Right atrium auricular region (tissue), 2 donors: Measurements from ENCODE around the gene SHISAL1. TPM values are rescaled to one million over a fixed set of nuclear protein-coding genes. Genes with fewer than 3 reads are reported as not detected.
"Not testable (repeated sequence)": the region's sequence is repeated elsewhere in the genome, so short reads cannot be mapped to it uniquely, and the experiment has no call there.

Experiments
- DNase-seq: peaks from one replicate; pipeline ENCODE4 v3.0.0-alpha.2; 2019; ENCODE audit warnings: low spot score
- H3K27ac ChIP-seq, 2 donors: fragments of 200-600 bp; sonication (generic); 1 replicate in 1 of 2; 2 replicates in 1 of 2; pipeline ENCODE4 v1.5.1; 2016 to 2019
- H3K27me3 ChIP-seq, 2 donors: fragments of 200-600 bp; sonication (generic); one replicate each; pipeline versions ENCODE4 v1.5.1 to v1.6.0; 2017 to 2019
- H3K36me3 ChIP-seq: fragments of 200-600 bp; sonication (generic); one replicate; pipeline ENCODE4 v1.5.1; 2016
- H3K4me1 ChIP-seq, 2 donors: fragments of 200-600 bp; sonication (generic); one replicate each; pipeline versions ENCODE4 v1.5.1 to v1.6.0; 2017 to 2019
- H3K4me3 ChIP-seq, 2 donors: fragments of 200-600 bp; sonication (generic); 1 replicate in 1 of 2; 2 replicates in 1 of 2; pipeline ENCODE4 v1.5.1; 2017 to 2019; ENCODE audit warnings: mild to moderate bottlenecking in 1 of 2, moderate library complexity in 1 of 2
- H3K9me3 ChIP-seq, 2 donors: fragments of 200-600 bp; sonication (generic); one replicate each; pipeline ENCODE4 v1.5.1; 2019
- CTCF ChIP-seq, 2 donors: fragments of 200-600 bp; sonication (generic); IDR thresholded peaks; one replicate each; pipeline ENCODE4 v1.5.1; 2019; ENCODE audit warnings: antibody characterized with exemption in 2 of 2
- total RNA-seq, 2 donors: library from RNA; depleted of rRNA; stranded (reverse); fragments of >200 nt; gene quantifications; one replicate each; pipeline ENCODE4 v1.1.0, GENCODE V29; 2016

SHISAL1 gene
- total RNA-seq, 2 donors from 2014 or later = 0.26 to 2.0 TPM

GRCh38 chr22:44244265-44244822, 68.4 kb downstream of the SHISAL1 start:
- Histone ChIP-seq H3K36me3 (no peaks in the 10 kb centered on the region), H3K9me3 (peaks cover 0 to 3% of the 10 kb centered on the region in 2 donors), H3K27me3 (no peaks in the 10 kb centered on the region), H3K4me3 (no peak overlapping the region), H3K4me1 (no peaks in the 10 kb centered on the region), H3K27ac (no peak overlapping the region)
- no peak for TF ChIP-seq CTCF (IDR thresholded peaks at IDR 0.05)
- DNase-seq = peak; percentile 18

GRCh38 chr22:44243761-44244160, 69.0 kb downstream of the SHISAL1 start:
- no peak for TF ChIP-seq CTCF (IDR thresholded peaks at IDR 0.05)
- Histone ChIP-seq H3K27me3 (no peaks in the 10 kb centered on the region), H3K4me1 (no peaks in the 10 kb centered on the region), H3K36me3 (no peaks in the 10 kb centered on the region), H3K9me3 (no peaks in the 10 kb centered on the region), H3K27ac (no peak overlapping the region), H3K4me3 (no peak overlapping the region)
- peak; percentile 28 for DNase-seq

- Histone ChIP-seq H3K4me3 (no peak overlapping the region), H3K27ac (no peak overlapping the region), H3K4me1 (no peaks in the 10 kb centered on the region), H3K27me3 (no peaks in the 10 kb centered on the region), H3K36me3 (no peaks in the 10 kb centered on the region), H3K9me3 (no peaks in the 10 kb centered on the region)
- DNase-seq = peak; percentile 32
- TF ChIP-seq CTCF (IDR thresholded peaks at IDR 0.05) = no peak
These were observed 69.6 kb downstream of the SHISAL1 start for GRCh38 chr22:44242946-44243724.

GRCh38 chr22:44241121-44241520, 71.6 kb downstream of the SHISAL1 start:
- H3K4me1 ChIP-seq, H3K27me3 ChIP-seq, DNase-seq, H3K4me3 ChIP-seq, H3K9me3 ChIP-seq, H3K27ac ChIP-seq, H3K36me3 ChIP-seq: not testable (repeated sequence)

- TF ChIP-seq CTCF (IDR thresholded peaks at IDR 0.05) = no peak
- H3K36me3 ChIP-seq = no peaks in the 10 kb centered on the region
- no peaks in the 10 kb centered on the region for H3K9me3 ChIP-seq
- no peak for DNase-seq
- no peaks in the 10 kb centered on the region for H3K4me1 ChIP-seq
- no peak overlapping the region for H3K27ac ChIP-seq
- H3K27me3 ChIP-seq = no peaks in the 10 kb centered on the region
- no peak overlapping the region for H3K4me3 ChIP-seq
These were observed 75.5 kb downstream of the SHISAL1 start for GRCh38 chr22:44237290-44237689.

GRCh38 chr22:44234372-44234771, 78.4 kb downstream of the SHISAL1 start:
- not testable (repeated sequence) for H3K9me3 ChIP-seq, H3K27me3 ChIP-seq, H3K4me3 ChIP-seq, H3K27ac ChIP-seq, H3K36me3 ChIP-seq, H3K4me1 ChIP-seq
- peak; percentile 11 for DNase-seq

- no peaks in the 10 kb centered on the region for H3K36me3 ChIP-seq
- no peaks in the 10 kb centered on the region for H3K4me1 ChIP-seq
- TF ChIP-seq CTCF (IDR thresholded peaks at IDR 0.05) = no peak
- H3K27me3 ChIP-seq = no peaks in the 10 kb centered on the region
- no peak for DNase-seq
- no peak overlapping the region for H3K27ac ChIP-seq
- no peak overlapping the region for H3K4me3 ChIP-seq
- peaks cover 0 to 28% of the 10 kb centered on the region in 2 donors for H3K9me3 ChIP-seq
These were observed 81.5 kb downstream of the SHISAL1 start for GRCh38 chr22:44231233-44231632.
